SK-N-SH (cell line): ENCODE measurements around the gene MYADML2. TPM values are rescaled to one million over a fixed set of nuclear protein-coding genes. Genes with fewer than 3 reads are reported as not detected.

Source experiments
- CTCF ChIA-PET: fragments of 300-600, 350-600 bp; formaldehyde crosslinking; extraction: SDS; loops from one replicate; lab custom pipeline; 2021; lab: Yijun Ruan, JAX
- POLR2A ChIA-PET: fragments of 350-600 bp; sonication (Branson Sonifier 250); formaldehyde crosslinking; extraction: SDS; loops from one replicate; lab custom pipeline; 2020; ENCODE audit warnings: antibody characterized with exemption, inconsistent platforms; lab: Yijun Ruan, JAX
- DNase-seq: peaks from one replicate; pipeline ENCODE4 v3.0.0; 2012
- H2AFZ ChIP-seq: fragments of 200-600 bp; sonication (generic); 2 replicates; pipeline ENCODE4 v1.8.1; 2016; ENCODE audit warnings: antibody characterized with exemption, mild to moderate bottlenecking, low read depth
- H3F3A ChIP-seq: fragments of 200-600 bp; sonication (generic); replicated peaks from 2 replicates; pipeline ENCODE3; 2016; ENCODE audit warnings: antibody characterized with exemption, mild to moderate bottlenecking; ENCODE audit not compliant: insufficient read depth
- H3K27ac ChIP-seq, 2 experiments: fragments of 200-500 bp in 1 of 2; fragments of 200-600 bp in 1 of 2; sonication (Bioruptor generic) in 1 of 2; sonication (generic), shearing (Covaris generic) in 1 of 2; 2 replicates each; pipeline versions ENCODE4 v1.5.1 to v1.6.1; 2014 to 2016; ENCODE audit warnings: low read depth in 2 of 2, inconsistent platforms in 1 of 2, low read length in 1 of 2, mild to moderate bottlenecking in 1 of 2, mixed read lengths in 1 of 2
- H3K27me3 ChIP-seq: fragments of 200-600 bp; sonication (generic), shearing (Covaris generic); 2 replicates; pipeline ENCODE4 v1.6.1; 2016; ENCODE audit warnings: mixed run types; ENCODE audit not compliant: insufficient read depth
- H3K36me3 ChIP-seq, 2 experiments: fragments of 200-500 bp in 1 of 2; fragments of 200-600 bp in 1 of 2; sonication (Bioruptor generic) in 1 of 2; sonication (generic) in 1 of 2; replicated peaks in 1 of 2; 2 replicates each; pipeline versions ENCODE3 to v1.5.1; 2014 to 2016; ENCODE audit warnings: low read length in 1 of 2, mild to moderate bottlenecking in 1 of 2; ENCODE audit not compliant: insufficient read depth in 2 of 2, control insufficient read depth in 1 of 2
- H3K4me1 ChIP-seq, 2 experiments: fragments of 200-500 bp in 1 of 2; fragments of 200-600 bp in 1 of 2; sonication (Bioruptor generic) in 1 of 2; sonication (generic), shearing (Covaris generic) in 1 of 2; 2 replicates each; pipeline versions ENCODE4 v1.5.1 to v1.6.1; 2014 to 2016; ENCODE audit warnings: low read depth in 1 of 2, low read length in 1 of 2, mixed run types in 1 of 2; ENCODE audit not compliant: insufficient read depth in 2 of 2, control insufficient read depth in 1 of 2
- H3K4me2 ChIP-seq: fragments of 200-600 bp; sonication (generic), shearing (Covaris generic); 2 replicates; pipeline ENCODE4 v1.6.1; 2017; ENCODE audit warnings: mixed run types
- H3K4me3 ChIP-seq, 2 experiments: fragments of 200-500 bp in 1 of 2; fragments of 200-600 bp in 1 of 2; sonication (Bioruptor generic) in 1 of 2; sonication (generic), shearing (Covaris generic) in 1 of 2; 2 replicates each; pipeline versions ENCODE4 v1.5.1 to v1.8.1; 2014 to 2016; ENCODE audit warnings: low read depth in 2 of 2, inconsistent platforms in 1 of 2, low read length in 1 of 2, mild to moderate bottlenecking in 1 of 2, mixed read lengths in 1 of 2, moderate library complexity in 1 of 2
- H3K79me2 ChIP-seq: fragments of 200-600 bp; sonication (generic); 2 replicates; pipeline ENCODE4 v1.8.1; 2017; ENCODE audit warnings: mild to moderate bottlenecking; ENCODE audit not compliant: insufficient read depth
- H3K9ac ChIP-seq: fragments of 200-600 bp; sonication (generic); 2 replicates; pipeline ENCODE4 v1.6.1; 2017; ENCODE audit warnings: mixed run types
- H3K9me2 ChIP-seq: fragments of 200-600 bp; sonication (generic); 2 replicates; pipeline ENCODE4 v1.6.1; 2017; ENCODE audit warnings: mixed run types
- H3K9me3 ChIP-seq: fragments of 200-600 bp; sonication (generic); 2 replicates; pipeline ENCODE4 v1.6.1; 2017; ENCODE audit warnings: mixed run types, mild to moderate bottlenecking, moderate library complexity
- H4K20me1 ChIP-seq: fragments of 200-600 bp; sonication (generic); 2 replicates; pipeline ENCODE4 v1.6.1; 2017; ENCODE audit warnings: mild to moderate bottlenecking, mixed run types; ENCODE audit not compliant: insufficient read depth
- CTCF ChIP-seq: fragments of 200-600 bp; sonication (generic); IDR thresholded peaks from 2 replicates; pipeline ENCODE4 v1.6.1; 2017; ENCODE audit warnings: antibody characterized with exemption, mild to moderate bottlenecking, moderate library complexity
- ELF1 ChIP-seq: IDR thresholded peaks from 2 replicates; pipeline ENCODE4 v1.4.0; 2012
- EP300 ChIP-seq, 2 experiments: IDR thresholded peaks; 2 replicates each; pipeline versions ENCODE4 v1.4.0 to v1.6.1; 2012; ENCODE audit warnings: borderline replicate concordance in 1 of 2, low read depth in 1 of 2, low read length in 1 of 2
- FOSL2 ChIP-seq: IDR thresholded peaks from 2 replicates; pipeline ENCODE4 v1.4.0; 2012; ENCODE audit warnings: low read depth, mild to moderate bottlenecking, moderate library complexity, borderline replicate concordance
- GABPA ChIP-seq: IDR thresholded peaks from 2 replicates; pipeline ENCODE4 v1.4.0; 2012; ENCODE audit warnings: low read depth, mild to moderate bottlenecking
- IRF3 ChIP-seq: fragments of 150-350 bp; IDR thresholded peaks from 2 replicates; pipeline ENCODE4 v1.6.1; 2016; ENCODE audit warnings: mild to moderate bottlenecking, low read depth, low read length
- MXI1 ChIP-seq: IDR thresholded peaks from 2 replicates; pipeline ENCODE4 v1.6.1; 2012; ENCODE audit warnings: mild to moderate bottlenecking, low read depth, low read length, improper control_type of control experiment
- PBX3 ChIP-seq: IDR thresholded peaks from 2 replicates; pipeline ENCODE4; 2012
- POLR2AphosphoS5 ChIP-seq: IDR thresholded peaks from 2 replicates; pipeline ENCODE4 v1.6.1; 2012; ENCODE audit warnings: low read depth, low read length
- REST ChIP-seq: IDR thresholded peaks from 2 replicates; pipeline ENCODE4 v1.6.1; 2012; ENCODE audit warnings: mild to moderate bottlenecking, low read depth, low read length, moderate library complexity
- RXRA ChIP-seq: IDR thresholded peaks from 2 replicates; pipeline ENCODE4 v1.4.0; 2012; ENCODE audit warnings: low read depth, mild to moderate bottlenecking, borderline replicate concordance
- SMC3 ChIP-seq: IDR thresholded peaks from 2 replicates; pipeline ENCODE4 v1.6.1; 2012; ENCODE audit warnings: low read depth, low read length, improper control_type of control experiment
- TCF12 ChIP-seq: IDR thresholded peaks from 2 replicates; pipeline ENCODE4 v1.4.0; 2012
- TEAD4 ChIP-seq: IDR thresholded peaks from 2 replicates; pipeline ENCODE4 v1.4.0; 2012; ENCODE audit warnings: mild to moderate bottlenecking, borderline replicate concordance; ENCODE audit not compliant: insufficient read depth
- WGBS: methylation state at CpG from one replicate; pipeline ENCODE4 v1.1.6; 2017; ENCODE audit warnings: low lambda C conversion rate; 5-methylcytosine and 5-hydroxymethylcytosine counted together
- polyA plus RNA-seq, 3 experiments: library from polyadenylated mRNA; depleted of rRNA; stranded (reverse); fragments of >200 nt; gene quantifications; 2 replicates each; pipeline ENCODE4 v1.2.3, GENCODE V29; 2012

The MYADML2 gene
- polyA plus RNA-seq, 1 of the 3 experiments (the other 2 are of a cell fraction), result not detected

- Histone ChIP-seq H3F3A (no peaks in the 10 kb centered on the region), H3K4me2 (no peak overlapping the region), H3K27ac (no peak overlapping the region), H3K36me3 (no peaks in the 10 kb centered on the region), H3K4me1 (peaks cover 0 to 3% of the 10 kb centered on the region in 2 experiments; a peak in 1 of 4 replicates), H2AFZ (no peak overlapping the region), H4K20me1 (no peaks in the 10 kb centered on the region), H3K9me3 (no peaks in the 10 kb centered on the region), H3K4me3 (no peak overlapping the region), H3K9ac (no peak overlapping the region), H3K79me2 (no peaks in the 10 kb centered on the region), H3K27me3 (no peaks in the 10 kb centered on the region), H3K9me2 (no peaks in the 10 kb centered on the region)
- DNase-seq, result no peak
- TF ChIP-seq REST (no peak), SMC3 (no peak), GABPA (no peak), MXI1 (no peak)
- WGBS, result 70% methylated on average over 15 of the region's 17 CpGs
- ChIA-PET CTCF (interaction anchor here (0.9 to 17.7 kb wide), 6 partner anchors 8 to 79 kb away, joined by 3 to 216 read pairs (median 6); partner anchors contain the start of genes CENPX, LRRC45 and NOTUM), POLR2A (interaction anchor here (0.9 to 1.1 kb wide), 2 partner anchors 10 to 89 kb away, joined by 3 to 4 read pairs; partner anchors contain the start of gene DCXR)
Measured at GRCh38 chr17:81948635-81949378, 1.8 kb upstream of the MYADML2 start.

- CTCF ChIA-PET, result interaction anchor here (6.7 to 17.7 kb wide), 2 partner anchors 16 to 76 kb away, joined by 42 to 216 read pairs; partner anchors contain the start of genes CENPX, LRRC45 and NOTUM
- Histone ChIP-seq H3K9ac (no peak overlapping the region), H4K20me1 (no peaks in the 10 kb centered on the region), H3K4me3 (no peak overlapping the region), H3K27ac (no peak overlapping the region), H3K36me3 (no peaks in the 10 kb centered on the region), H3K9me3 (no peaks in the 10 kb centered on the region), H3K79me2 (no peaks in the 10 kb centered on the region), H3K9me2 (no peaks in the 10 kb centered on the region), H3K4me2 (no peak overlapping the region), H3K4me1 (peaks cover 0 to 3% of the 10 kb centered on the region in 2 experiments; a peak in 1 of 4 replicates), H2AFZ (no peak overlapping the region), H3K27me3 (no peaks in the 10 kb centered on the region), H3F3A (no peaks in the 10 kb centered on the region)
- no peak for TF ChIP-seq TEAD4
- TF ChIP-seq PBX3, result no peak
- TF ChIP-seq FOSL2, result no peak
- no peak for TF ChIP-seq EP300 (IDR thresholded peaks at IDR 0.05; ENCODE audit: borderline replicate concordance in 1 of 2, low read depth in 1 of 2, low read length in 1 of 2)
- no peak for TF ChIP-seq IRF3
- no peak for TF ChIP-seq POLR2AphosphoS5
- no peak for TF ChIP-seq TCF12
- no peak for TF ChIP-seq ELF1
- TF ChIP-seq CTCF, result no peak
- no peak for TF ChIP-seq RXRA
- no peak for DNase-seq
- POLR2A ChIA-PET, result interaction anchor here (0.6 to 0.9 kb wide), 2 partner anchors 28 to 77 kb away, joined by 3 read pairs; no protein-coding TSS in a partner anchor
- 83% methylated on average over 9 of the region's 9 CpGs for WGBS
Measured at GRCh38 chr17:81944858-81945257, 2.2 kb downstream of the MYADML2 start.
